MM.1S (cell line): Measurements from ENCODE around the gene DDT.

Source experiments
- DNase-seq: peaks from one replicate; pipeline ENCODE4 v3.0.0-alpha.2; 2015
- H2AFZ ChIP-seq: fragments of 300-600 bp; sonication (generic); 2 replicates; pipeline ENCODE4 v1.6.0; 2016; ENCODE audit warnings: antibody characterized with exemption, low read length
- H3F3A ChIP-seq: fragments of 300-600 bp; sonication (generic); 2 replicates; pipeline ENCODE4 v1.6.1; 2016; ENCODE audit warnings: mild to moderate bottlenecking, antibody characterized with exemption, low read length, moderate library complexity, mixed read lengths; ENCODE audit not compliant: insufficient read depth
- H3K27ac ChIP-seq: fragments of 300-600 bp; sonication (generic); 2 replicates; pipeline ENCODE4 v1.5.1; 2016; ENCODE audit warnings: mild to moderate bottlenecking, low read length
- H3K27me3 ChIP-seq: fragments of 300-600 bp; sonication (generic); replicated peaks from 2 replicates; pipeline ENCODE4 v1.6.0; 2016; ENCODE audit warnings: low read length; ENCODE audit not compliant: insufficient read depth
- H3K36me3 ChIP-seq: fragments of 300-600 bp; sonication (generic); replicated peaks from 2 replicates; pipeline ENCODE4 v1.6.1; 2016; ENCODE audit warnings: mild to moderate bottlenecking, low read length, mixed read lengths; ENCODE audit not compliant: insufficient read depth
- H3K4me1 ChIP-seq: fragments of 300-600 bp; sonication (generic); 2 replicates; pipeline ENCODE4 v1.6.1; 2016; ENCODE audit warnings: low read length, mixed read lengths
- H3K4me2 ChIP-seq: fragments of 300-600 bp; sonication (generic); 2 replicates; pipeline ENCODE4 v1.6.0; 2016; ENCODE audit warnings: low read depth, low read length
- H3K4me3 ChIP-seq: fragments of 300-600 bp; sonication (generic); 2 replicates; pipeline ENCODE4 v1.5.1; 2016; ENCODE audit warnings: low read length, mixed read lengths
- H3K79me2 ChIP-seq: fragments of 300-600 bp; sonication (generic); 2 replicates; pipeline ENCODE4 v1.6.1; 2016; ENCODE audit warnings: mixed run types, low read length, mixed read lengths
- H3K9ac ChIP-seq: fragments of 300-600 bp; sonication (generic); 2 replicates; pipeline ENCODE4 v1.6.1; 2016; ENCODE audit warnings: low read length, mixed read lengths
- H3K9me2 ChIP-seq: fragments of 300-600 bp; sonication (generic); replicated peaks from 2 replicates; pipeline ENCODE4 v1.6.1; 2016; ENCODE audit warnings: mild to moderate bottlenecking, low read length, mixed read lengths; ENCODE audit not compliant: insufficient read depth
- H3K9me3 ChIP-seq: fragments of 300-600 bp; sonication (generic); replicated peaks from 2 replicates; pipeline ENCODE4 v1.6.1; 2016; ENCODE audit warnings: mild to moderate bottlenecking, low read length, mixed read lengths; ENCODE audit not compliant: insufficient read depth
- H4K20me1 ChIP-seq: fragments of 300-600 bp; sonication (generic); 2 replicates; pipeline ENCODE4 v1.6.1; 2016; ENCODE audit warnings: mild to moderate bottlenecking, low read length, moderate library complexity, mixed read lengths; ENCODE audit not compliant: insufficient read depth
- EZH2 ChIP-seq: fragments of 300-600 bp; sonication (generic); optimal IDR thresholded peaks from 2 replicates; pipeline ENCODE3; 2017; ENCODE audit warnings: low read depth, mild to moderate bottlenecking, antibody characterized with exemption, low read length, mixed read lengths
- EZH2phosphoT487 ChIP-seq: fragments of 300-600 bp; sonication (generic); IDR thresholded peaks from 2 replicates; pipeline ENCODE4 v1.6.1; 2018; ENCODE audit warnings: antibody characterized with exemption, low read length
- TF ChIP-seq, protein P1 (sequence below): fragments of 300-600 bp; sonication (generic); IDR thresholded peaks from 2 replicates; pipeline ENCODE4 v1.5.1; 2016; ENCODE audit warnings: antibody characterized with exemption, low read length, mixed read lengths

The DDT gene

DNA sequence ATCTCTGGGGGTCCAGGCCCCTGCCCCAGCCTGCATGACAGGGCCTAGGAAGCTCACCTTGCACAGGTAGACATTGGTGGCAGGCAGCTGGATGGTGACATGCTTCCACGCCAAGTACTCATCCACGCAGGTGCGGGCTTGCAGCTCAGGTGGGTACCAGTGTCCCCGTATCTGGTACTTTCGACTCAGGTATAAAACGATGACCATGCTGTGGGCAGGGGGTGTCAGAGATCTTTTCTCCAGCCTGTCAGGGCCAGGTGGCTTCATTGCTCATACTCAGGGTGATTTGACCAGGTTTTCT is 32.6 kb upstream of the DDT start:
- Histone ChIP-seq H3K9me2 (no peaks in the 10 kb centered on the region), H3K36me3 (no peaks in the 10 kb centered on the region), H2AFZ (no peak overlapping the region), H4K20me1 (no peaks in the 10 kb centered on the region), H3K4me1 (peaks cover 10% of the 10 kb centered on the region; the same call in 1 of the 2 replicates), H3K9ac (no peak overlapping the region), H3K9me3 (no peaks in the 10 kb centered on the region), H3K4me3 (no peak overlapping the region), H3K27me3 (no peaks in the 10 kb centered on the region), H3K27ac (no peak overlapping the region), H3F3A (peaks cover 7% of the 10 kb centered on the region; the same call in 1 of the 2 replicates), H3K4me2 (no peak overlapping the region), H3K79me2 (peaks cover 7% of the 10 kb centered on the region)
- no peak for DNase-seq
- TF ChIP-seq, protein P1, sequence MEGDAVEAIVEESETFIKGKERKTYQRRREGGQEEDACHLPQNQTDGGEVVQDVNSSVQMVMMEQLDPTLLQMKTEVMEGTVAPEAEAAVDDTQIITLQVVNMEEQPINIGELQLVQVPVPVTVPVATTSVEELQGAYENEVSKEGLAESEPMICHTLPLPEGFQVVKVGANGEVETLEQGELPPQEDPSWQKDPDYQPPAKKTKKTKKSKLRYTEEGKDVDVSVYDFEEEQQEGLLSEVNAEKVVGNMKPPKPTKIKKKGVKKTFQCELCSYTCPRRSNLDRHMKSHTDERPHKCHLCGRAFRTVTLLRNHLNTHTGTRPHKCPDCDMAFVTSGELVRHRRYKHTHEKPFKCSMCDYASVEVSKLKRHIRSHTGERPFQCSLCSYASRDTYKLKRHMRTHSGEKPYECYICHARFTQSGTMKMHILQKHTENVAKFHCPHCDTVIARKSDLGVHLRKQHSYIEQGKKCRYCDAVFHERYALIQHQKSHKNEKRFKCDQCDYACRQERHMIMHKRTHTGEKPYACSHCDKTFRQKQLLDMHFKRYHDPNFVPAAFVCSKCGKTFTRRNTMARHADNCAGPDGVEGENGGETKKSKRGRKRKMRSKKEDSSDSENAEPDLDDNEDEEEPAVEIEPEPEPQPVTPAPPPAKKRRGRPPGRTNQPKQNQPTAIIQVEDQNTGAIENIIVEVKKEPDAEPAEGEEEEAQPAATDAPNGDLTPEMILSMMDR = no peak
- no peak for TF ChIP-seq EZH2
- TF ChIP-seq EZH2phosphoT487 = no peak

DNA sequence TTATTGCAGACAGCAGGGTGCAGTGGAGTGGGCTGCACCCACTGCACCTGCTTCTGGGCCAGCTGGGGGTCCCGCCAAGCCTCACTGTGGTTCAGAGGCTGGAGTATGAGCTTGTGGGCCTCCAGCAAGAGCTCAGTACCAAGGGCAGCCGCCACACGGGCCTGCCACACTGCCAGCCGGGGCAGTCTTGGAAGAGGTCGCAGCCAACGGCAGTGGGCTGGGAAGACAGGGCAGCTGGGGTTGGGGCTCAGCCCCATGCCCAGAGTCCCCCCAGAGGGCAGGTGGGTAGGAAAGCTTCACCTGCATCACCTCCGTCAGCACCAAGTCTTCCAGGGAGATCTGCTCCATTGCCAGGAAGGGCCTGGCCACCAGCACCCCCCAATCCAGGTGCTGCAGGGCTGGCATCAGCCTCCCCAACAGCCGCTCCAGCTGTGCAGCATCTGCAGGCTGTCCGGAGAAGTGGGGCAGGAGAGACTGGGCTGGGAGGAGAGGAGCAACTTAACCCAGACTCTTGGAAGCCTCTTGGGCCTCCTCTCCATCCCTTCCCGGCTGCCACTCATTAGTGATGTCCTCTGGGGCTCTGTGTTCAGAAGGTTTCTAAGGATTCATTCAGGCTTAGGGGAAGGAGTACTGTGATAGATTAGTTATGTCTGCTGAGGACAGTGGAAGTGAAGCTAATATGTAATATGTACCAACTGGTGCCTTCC is 32.1 kb upstream of the DDT start:
- no peak overlapping the region for H3K9ac ChIP-seq
- H3K4me1 ChIP-seq = peaks cover 10% of the 10 kb centered on the region; the same call in 1 of the 2 replicates
- no peak for DNase-seq
- H3K4me2 ChIP-seq = no peak overlapping the region
- no peak for TF ChIP-seq EZH2phosphoT487
- TF ChIP-seq, protein P1 = no peak
- no peak for TF ChIP-seq EZH2
- H3F3A ChIP-seq = peaks cover 2% of the 10 kb centered on the region; the same call in 1 of the 2 replicates
- H3K36me3 ChIP-seq = no peaks in the 10 kb centered on the region
- no peaks in the 10 kb centered on the region for H3K27me3 ChIP-seq
- H3K27ac ChIP-seq = no peak overlapping the region
- H3K4me3 ChIP-seq = no peak overlapping the region
- peaks cover 2% of the 10 kb centered on the region for H3K79me2 ChIP-seq
- H2AFZ ChIP-seq = no peak overlapping the region
- H4K20me1 ChIP-seq = no peaks in the 10 kb centered on the region
- no peaks in the 10 kb centered on the region for H3K9me3 ChIP-seq
- H3K9me2 ChIP-seq = no peaks in the 10 kb centered on the region

DNA sequence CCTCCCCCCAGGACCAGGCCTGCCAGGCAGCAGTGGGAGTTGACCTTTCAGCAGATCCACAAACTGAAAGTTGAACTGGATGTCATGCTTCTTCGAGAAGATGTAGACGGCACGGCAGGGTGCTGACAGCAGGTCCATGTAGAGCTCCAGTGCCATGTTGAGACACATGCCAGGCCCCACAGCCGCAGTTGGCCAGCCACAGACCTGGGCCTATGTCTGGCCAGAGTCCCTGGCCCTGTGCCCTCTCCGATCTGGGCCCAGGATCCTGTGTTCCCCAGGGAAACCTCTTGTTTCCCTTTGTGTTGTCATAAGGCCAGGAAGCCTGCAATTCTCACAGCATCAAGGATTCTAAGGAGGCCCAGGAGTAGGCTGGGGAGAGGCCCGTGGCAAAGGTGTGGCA is 31.0 kb upstream of the DDT start, which contains the start of gene GSTT4:
GSTT4 (minus strand) TSS at position 253 of the 400 bp plus-strand sequence; CDS start at position 156, 97 bp downstream.
- no peaks in the 10 kb centered on the region for H3K36me3 ChIP-seq
- no peaks in the 10 kb centered on the region for H3K9me3 ChIP-seq
- no peaks in the 10 kb centered on the region for H4K20me1 ChIP-seq
- no peak within 1 kb of the TSS for H3K4me3 ChIP-seq
- no peak within 1 kb of the TSS for H2AFZ ChIP-seq
- H3K4me1 ChIP-seq = peaks cover 10% of the 10 kb centered on the region; the same call in 1 of the 2 replicates
- no peak for DNase-seq
- no peaks in the 10 kb centered on the region for H3K79me2 ChIP-seq
- no peaks in the 10 kb centered on the region for H3K9me2 ChIP-seq
- TF ChIP-seq EZH2phosphoT487 (no peak), EZH2 (no peak)
- H3F3A ChIP-seq = no peaks in the 10 kb centered on the region
- no peak within 1 kb of the TSS for H3K4me2 ChIP-seq
- H3K9ac ChIP-seq = no peak within 1 kb of the TSS
- no peaks in the 10 kb centered on the region for H3K27me3 ChIP-seq
- no peak within 1 kb of the TSS for H3K27ac ChIP-seq

DNA sequence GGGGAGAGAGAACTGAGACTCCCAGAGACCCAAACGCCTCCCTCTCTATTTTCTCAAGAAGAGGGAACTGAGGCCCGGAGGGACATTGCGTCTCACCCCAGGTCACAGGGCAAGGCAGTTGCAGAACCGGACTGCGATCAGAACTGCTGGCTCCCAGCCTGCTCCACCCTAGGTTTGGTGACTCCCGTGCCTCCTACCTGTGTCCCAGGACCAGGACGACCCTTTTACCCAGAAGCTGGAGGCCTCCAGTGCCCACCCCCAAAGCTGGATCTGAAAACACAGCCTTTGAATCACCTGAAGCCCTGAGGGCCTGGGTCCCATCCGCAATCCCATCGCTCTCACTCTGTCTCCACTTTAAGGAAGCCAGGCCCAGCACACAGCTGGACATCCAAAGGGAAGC is 29.6 kb upstream of the DDT start:
- Histone ChIP-seq H3K9me2 (no peaks in the 10 kb centered on the region), H2AFZ (no peak overlapping the region), H3K9me3 (no peaks in the 10 kb centered on the region), H3F3A (no peaks in the 10 kb centered on the region), H3K4me1 (peaks cover 9% of the 10 kb centered on the region; the same call in 1 of the 2 replicates), H4K20me1 (no peaks in the 10 kb centered on the region), H3K79me2 (no peaks in the 10 kb centered on the region), H3K9ac (no peak overlapping the region), H3K27me3 (no peaks in the 10 kb centered on the region), H3K4me3 (no peak overlapping the region), H3K4me2 (no peak overlapping the region), H3K36me3 (no peaks in the 10 kb centered on the region), H3K27ac (no peak overlapping the region)
- TF ChIP-seq, protein P1 = no peak
- TF ChIP-seq EZH2phosphoT487 (no peak), EZH2 (no peak)
- DNase-seq = no peak
